SU-DHL-6 (cell line): ENCODE results near the gene SCO2.

Experiments
- H2AFZ ChIP-seq: fragments of 200-600 bp; sonication (generic); 2 replicates; pipeline ENCODE4 v1.6.1; 2014; ENCODE audit warnings: low read depth, mild to moderate bottlenecking, moderate library complexity, mixed read lengths, antibody characterized with exemption, low read length; ENCODE audit not compliant: severe bottlenecking
- H3F3A ChIP-seq: fragments of 200-600 bp; shearing (Covaris generic); 2 replicates; pipeline ENCODE4 v1.6.0; 2016; ENCODE audit warnings: antibody characterized with exemption, mild to moderate bottlenecking; ENCODE audit not compliant: insufficient read depth
- H3K27ac ChIP-seq: fragments of 200-600 bp; sonication (generic); 2 replicates; pipeline ENCODE4 v1.5.1; 2016; ENCODE audit warnings: low read depth, mild to moderate bottlenecking, low read length, moderate library complexity, mixed read lengths
- H3K27me3 ChIP-seq: fragments of 200-600 bp; sonication (generic), shearing (Covaris generic); 2 replicates; pipeline ENCODE4 v1.6.0; 2014; ENCODE audit warnings: mild to moderate bottlenecking, low read length
- H3K36me3 ChIP-seq: fragments of 200-600 bp; sonication (generic); 2 replicates; pipeline ENCODE4 v1.6.1; 2014; ENCODE audit warnings: mild to moderate bottlenecking, low read length, mixed read lengths
- H3K4me2 ChIP-seq: fragments of 300-600, 200-600 bp; shearing (Covaris generic), sonication (generic); 2 replicates; pipeline ENCODE4 v1.6.0; 2014; ENCODE audit warnings: low read length, low read depth, mild to moderate bottlenecking; ENCODE audit not compliant: poor library complexity, severe bottlenecking
- H3K4me3 ChIP-seq: fragments of 200-600 bp; sonication (generic); 2 replicates; pipeline ENCODE4 v1.5.1; 2014; ENCODE audit warnings: antibody characterized with exemption, low read length, mild to moderate bottlenecking, mixed read lengths; ENCODE audit not compliant: insufficient read depth, poor library complexity, severe bottlenecking
- H3K79me2 ChIP-seq: fragments of 200-600 bp; sonication (generic); 2 replicates; pipeline ENCODE4 v1.6.1; 2014; ENCODE audit warnings: mild to moderate bottlenecking, low read length, moderate library complexity; ENCODE audit not compliant: insufficient read depth
- H3K9ac ChIP-seq: fragments of 200-600 bp; sonication (generic); 2 replicates; pipeline ENCODE4 v1.7.0; 2014; ENCODE audit warnings: mild to moderate bottlenecking, low read length
- H3K9me2 ChIP-seq: fragments of 200-600 bp; sonication (generic); replicated peaks from 2 replicates; pipeline ENCODE4 v1.6.1; 2014; ENCODE audit warnings: low read length; ENCODE audit not compliant: insufficient read depth
- H3K9me3 ChIP-seq: fragments of 200-600 bp; sonication (generic); 2 replicates; pipeline ENCODE4 v1.6.1; 2014; ENCODE audit warnings: low read length, mixed read lengths; ENCODE audit not compliant: insufficient read depth
- H4K20me1 ChIP-seq: fragments of 200-600 bp; sonication (generic); 2 replicates; pipeline ENCODE4 v1.6.1; 2014; ENCODE audit warnings: low read depth, mild to moderate bottlenecking, antibody characterized with exemption, low read length, moderate library complexity, mixed read lengths
- CTCF ChIP-seq: fragments of 200-600 bp; sonication (generic); IDR thresholded peaks from one replicate; pipeline ENCODE4 v1.5.1; 2017; ENCODE audit warnings: antibody characterized with exemption, mild to moderate bottlenecking, low read length, moderate library complexity; ENCODE audit not compliant: insufficient read depth, poor library complexity, severe bottlenecking
- EZH2phosphoT487 ChIP-seq: fragments of 200-600 bp; sonication (generic), shearing (Covaris generic); conservative IDR thresholded peaks from 2 replicates; pipeline ENCODE4 v1.6.1; 2018; ENCODE audit warnings: mild to moderate bottlenecking, antibody characterized with exemption, low read length, moderate library complexity, mixed read lengths

The SCO2 gene

GRCh38 chr22:50567721-50568252 is 42.4 kb upstream of the SCO2 start:
- H3K27ac ChIP-seq = no peak overlapping the region
- peaks cover 4% of the 10 kb centered on the region; the same call in 1 of the 2 replicates for H3K36me3 ChIP-seq
- no peaks in the 10 kb centered on the region for H3K27me3 ChIP-seq
- H4K20me1 ChIP-seq = no peaks in the 10 kb centered on the region
- H2AFZ ChIP-seq = no peak overlapping the region
- H3K4me2 ChIP-seq = no peak overlapping the region
- no peaks in the 10 kb centered on the region for H3K9me2 ChIP-seq
- no peaks in the 10 kb centered on the region for H3K9me3 ChIP-seq
- H3K79me2 ChIP-seq = no peaks in the 10 kb centered on the region
- H3K4me3 ChIP-seq = no peak overlapping the region
- H3K9ac ChIP-seq = no peak overlapping the region
- peaks cover 3% of the 10 kb centered on the region; the same call in 1 of the 2 replicates for H3F3A ChIP-seq
- no peak for TF ChIP-seq EZH2phosphoT487
- TF ChIP-seq CTCF = no peak

GRCh38 chr22:50564289-50564688 is 38.9 kb upstream of the SCO2 start:
- no peaks in the 10 kb centered on the region for H4K20me1 ChIP-seq
- no peak overlapping the region for H3K9ac ChIP-seq
- no peak overlapping the region for H3K4me2 ChIP-seq
- H3K79me2 ChIP-seq = no peaks in the 10 kb centered on the region
- peaks cover 3% of the 10 kb centered on the region; the same call in 1 of the 2 replicates for H3F3A ChIP-seq
- H3K9me3 ChIP-seq = no peaks in the 10 kb centered on the region
- H3K4me3 ChIP-seq = no peak overlapping the region
- H3K36me3 ChIP-seq = peaks cover 4% of the 10 kb centered on the region; the same call in 1 of the 2 replicates
- no peaks in the 10 kb centered on the region for H3K27me3 ChIP-seq
- no peak overlapping the region for H2AFZ ChIP-seq
- no peaks in the 10 kb centered on the region for H3K9me2 ChIP-seq
- no peak for TF ChIP-seq EZH2phosphoT487
- no peak for TF ChIP-seq CTCF
- H3K27ac ChIP-seq = no peak overlapping the region

- no peaks in the 10 kb centered on the region for H3K79me2 ChIP-seq
- H3K27me3 ChIP-seq = no peaks in the 10 kb centered on the region
- peak overlapping the region; percentile 58 for H3K9ac ChIP-seq
- no peaks in the 10 kb centered on the region for H4K20me1 ChIP-seq
- no peaks in the 10 kb centered on the region for H3K9me3 ChIP-seq
- H3F3A ChIP-seq = peaks cover 3% of the 10 kb centered on the region; the same call in 1 of the 2 replicates
- H3K4me2 ChIP-seq = peak overlapping the region; percentile 75
- H2AFZ ChIP-seq = peak overlapping the region; percentile 78
- no peaks in the 10 kb centered on the region for H3K9me2 ChIP-seq
- H3K27ac ChIP-seq = no peak overlapping the region
- no peaks in the 10 kb centered on the region; the same call in 1 of the 2 replicates for H3K36me3 ChIP-seq
- TF ChIP-seq CTCF (no peak), EZH2phosphoT487 (no peak)
- peak overlapping the region; percentile 50 for H3K4me3 ChIP-seq
These were observed 38.2 kb upstream of the SCO2 start for GRCh38 chr22:50563413-50564160.
